WTC11 (cell line): Measurements from ENCODE around the gene ITPRIP. TPM values are rescaled to one million over a fixed set of nuclear protein-coding genes. Genes with fewer than 3 reads are reported as not detected.

Source experiments
- ATAC-seq: fragments of 200-7000 bp; cut with Tn5 transposase; 2 replicates; pipeline ENCODE4 v1.10.0; 2021; ENCODE audit warnings: mild to moderate bottlenecking, moderate library complexity
- CTCF ChIA-PET: fragments of 300-600 bp; sonication (Branson Sonifier 250); formaldehyde crosslinking; loops from one replicate; lab custom pipeline; 2021; ENCODE audit warnings: antibody characterized with exemption; lab: Charles Lee
- POLR2A ChIA-PET: fragments of 350-600 bp; sonication (Branson Sonifier 250); formaldehyde crosslinking; loops from one replicate; lab custom pipeline; 2021; ENCODE audit warnings: antibody characterized with exemption; lab: Charles Lee
- DNase-seq: peaks from one replicate; pipeline ENCODE4 v3.0.0; 2021; ENCODE audit warnings: low spot score
- H3K27ac Mint-ChIP-seq: 2 replicates; pipeline ENCODE4 v1.8.0; 2021; ENCODE audit warnings: mixed read lengths
- H3K27me3 Mint-ChIP-seq: 2 replicates; pipeline ENCODE4 v1.8.0; 2021; ENCODE audit warnings: low read depth, mild to moderate bottlenecking, moderate library complexity, mixed read lengths
- H3K36me3 Mint-ChIP-seq: 2 replicates; pipeline ENCODE4 v1.8.0; 2021; ENCODE audit warnings: mixed read lengths
- H3K4me1 Mint-ChIP-seq: 2 replicates; pipeline ENCODE4 v1.8.0; 2022; ENCODE audit warnings: mixed read lengths
- H3K4me3 Mint-ChIP-seq: 2 replicates; pipeline ENCODE4 v1.8.0; 2021; ENCODE audit warnings: mild to moderate bottlenecking, moderate library complexity, mixed read lengths
- H3K9me3 Mint-ChIP-seq: 2 replicates; pipeline ENCODE4 v1.8.0; 2021; ENCODE audit warnings: mixed read lengths
- ATF1 ChIP-seq: sonication (generic); formaldehyde crosslinking; IDR thresholded peaks from 2 replicates; pipeline ENCODE4 v1.8.1; 2023; ENCODE audit warnings: mild to moderate bottlenecking, moderate library complexity, missing genetic modification reagents
- CBFB ChIP-seq: sonication (generic); formaldehyde crosslinking; IDR thresholded peaks from 2 replicates; pipeline ENCODE4 v1.8.1; 2022; ENCODE audit warnings: mild to moderate bottlenecking, low read depth, missing genetic modification reagents
- ELF4 ChIP-seq: sonication (generic); formaldehyde crosslinking; IDR thresholded peaks from 2 replicates; pipeline ENCODE4 v1.8.1; 2022; ENCODE audit warnings: low read depth, mild to moderate bottlenecking, moderate library complexity, missing genetic modification reagents
- ESRRA ChIP-seq: sonication (generic); formaldehyde crosslinking; IDR thresholded peaks from 2 replicates; pipeline ENCODE4 v1.8.1; 2022; ENCODE audit warnings: mild to moderate bottlenecking, missing genetic modification reagents, borderline replicate concordance
- FOXK1 ChIP-seq: sonication (generic); formaldehyde crosslinking; IDR thresholded peaks from 2 replicates; pipeline ENCODE4 v1.8.0; 2022; ENCODE audit warnings: mild to moderate bottlenecking, moderate library complexity, missing genetic modification reagents
- JUN ChIP-seq: sonication (generic); formaldehyde crosslinking; IDR thresholded peaks from 2 replicates; pipeline ENCODE4 v1.8.0; 2023; ENCODE audit warnings: mild to moderate bottlenecking, missing genetic modification reagents
- MXD4 ChIP-seq: fragments of 250-450 bp; sonication (Bioruptor Pico); IDR thresholded peaks from 2 replicates; pipeline ENCODE4 v1.8.0; 2021; ENCODE audit warnings: mild to moderate bottlenecking, moderate library complexity, borderline replicate concordance
- NFE2L1 ChIP-seq: sonication (generic); formaldehyde crosslinking; IDR thresholded peaks from 2 replicates; pipeline ENCODE4 v1.8.1; 2023; ENCODE audit warnings: missing genetic modification reagents
- TCF7 ChIP-seq: sonication (generic); formaldehyde crosslinking; IDR thresholded peaks from 2 replicates; pipeline ENCODE4 v1.8.0; 2022; ENCODE audit warnings: mild to moderate bottlenecking, low read depth, missing genetic modification reagents, moderate library complexity
- total RNA-seq: library from RNA; stranded (reverse); gene quantifications from 3 replicates; pipeline ENCODE4 v1.2.3, GENCODE V29; 2021
- TF ChIP-seq, protein P1 (sequence below): sonication (generic); formaldehyde crosslinking; conservative IDR thresholded peaks from 2 replicates; pipeline ENCODE4 v1.8.1; 2023; ENCODE audit warnings: mild to moderate bottlenecking, low read depth, missing genetic modification reagents, moderate library complexity
- TF ChIP-seq, protein P2 (sequence below): sonication (generic); formaldehyde crosslinking; IDR thresholded peaks from 2 replicates; pipeline ENCODE4 v1.8.0; 2022; ENCODE audit warnings: mild to moderate bottlenecking, missing genetic modification reagents
- TF ChIP-seq, protein P3 (sequence below): fragments of 250-450 bp; sonication (Bioruptor Pico); conservative IDR thresholded peaks from 2 replicates; pipeline ENCODE4 v1.9.0; 2021; ENCODE audit warnings: mild to moderate bottlenecking
- TF ChIP-seq, protein P4 (sequence below): fragments of 250-450 bp; sonication (Bioruptor Pico); IDR thresholded peaks from 2 replicates; pipeline ENCODE4 v1.9.0; 2021; ENCODE audit warnings: mild to moderate bottlenecking
- TF ChIP-seq, protein P5 (sequence below): fragments of 250-450 bp; sonication (Bioruptor Pico); IDR thresholded peaks from 2 replicates; pipeline ENCODE4 v1.9.0; 2021; ENCODE audit warnings: mild to moderate bottlenecking, borderline replicate concordance

ITPRIP gene
- total RNA-seq, 1 experiment from 2014 or later = 16.8 TPM

DNA sequence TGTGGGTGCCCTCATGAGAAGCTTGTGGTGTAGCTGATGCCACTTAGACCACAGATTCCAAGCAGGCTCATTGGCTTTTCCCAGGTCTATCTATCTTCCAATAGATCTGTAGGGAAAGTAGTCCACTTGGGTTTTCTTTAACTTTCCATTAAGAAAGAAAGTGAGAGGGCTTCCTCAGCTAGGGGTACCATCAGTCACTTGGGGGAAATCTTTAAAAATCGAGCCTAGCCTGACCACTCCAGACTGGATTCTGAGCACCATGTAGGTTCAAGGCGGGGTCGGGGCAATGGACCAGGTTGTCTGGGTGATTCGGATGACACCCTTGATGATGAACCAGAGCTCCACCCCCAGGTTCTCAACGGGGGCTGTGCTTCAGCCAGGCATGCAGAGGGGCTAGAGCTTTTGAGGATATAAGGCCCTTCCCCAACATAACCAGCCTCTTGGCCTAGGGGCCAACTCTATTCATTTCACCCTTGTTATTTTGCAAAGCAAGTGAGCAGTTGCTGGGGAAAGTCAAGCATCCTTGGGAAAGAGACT lies 27.0 kb downstream of the ITPRIP start (continued):
- TF ChIP-seq MXD4 (CRISPR knock-in tag) = no peak

DNA sequence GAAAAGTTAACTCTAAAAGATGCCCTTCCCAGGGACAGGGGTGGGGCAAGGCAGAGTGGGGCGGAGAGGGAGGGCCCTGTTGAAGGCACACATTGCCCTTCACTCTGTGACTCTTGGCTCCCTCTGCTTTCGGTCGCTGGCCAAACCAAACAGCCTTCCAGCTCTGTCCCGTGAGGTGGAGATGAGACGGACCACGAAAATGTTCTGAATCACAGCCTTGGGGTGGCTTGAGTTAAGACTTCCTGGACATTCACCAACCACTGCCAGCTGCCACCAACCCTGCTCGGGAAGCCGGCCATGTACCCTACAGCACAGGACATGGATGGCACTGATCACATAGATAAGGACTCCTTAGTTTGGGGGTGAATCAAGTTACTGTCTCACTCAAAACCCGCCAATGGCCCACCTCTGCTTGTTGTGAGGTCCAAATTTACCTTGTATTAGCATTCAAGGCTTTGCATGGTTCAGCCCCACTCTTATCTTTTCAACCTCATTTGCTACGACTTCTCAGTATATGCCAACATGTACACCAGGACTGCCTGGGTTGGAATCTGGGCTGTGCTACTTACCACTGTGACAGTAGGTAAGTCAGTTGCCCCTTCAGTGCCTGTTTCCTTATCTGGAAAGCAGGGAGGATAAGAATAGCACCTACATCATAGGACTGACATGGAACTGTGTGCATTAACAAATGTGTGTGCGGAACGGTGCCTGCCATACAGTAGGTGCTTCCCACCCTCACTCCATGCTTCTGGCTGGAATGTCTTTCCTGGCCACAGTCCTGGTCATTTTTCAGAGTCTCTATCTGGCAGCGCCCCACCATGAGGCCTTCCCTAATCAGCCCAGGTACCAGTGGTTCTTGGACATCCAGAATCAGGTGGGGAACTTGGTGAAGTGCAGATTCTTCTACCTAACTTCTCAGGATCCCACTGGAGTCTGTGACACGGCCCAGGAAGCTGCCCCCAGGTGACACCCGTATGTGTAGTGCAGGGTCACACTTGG lies 28.0 kb downstream of the ITPRIP start:
- Mint-ChIP-seq H3K36me3 (peaks cover 17% of the 10 kb centered on the region), H3K27me3 (no peaks in the 10 kb centered on the region), H3K27ac (no peak overlapping the region), H3K4me1 (peaks cover 6% of the 10 kb centered on the region), H3K4me3 (no peak overlapping the region), H3K9me3 (no peaks in the 10 kb centered on the region)
- POLR2A ChIA-PET = no interaction called here
- CTCF ChIA-PET = interaction anchor here (1.3 kb wide), 1 partner anchor 43 kb away, joined by 3 read pairs; the partner anchor contains the start of gene CFAP58
- no peak for DNase-seq
- no peak for ATAC-seq
- no peak for TF ChIP-seq JUN (CRISPR knock-in tag)
- TF ChIP-seq, protein P1, sequence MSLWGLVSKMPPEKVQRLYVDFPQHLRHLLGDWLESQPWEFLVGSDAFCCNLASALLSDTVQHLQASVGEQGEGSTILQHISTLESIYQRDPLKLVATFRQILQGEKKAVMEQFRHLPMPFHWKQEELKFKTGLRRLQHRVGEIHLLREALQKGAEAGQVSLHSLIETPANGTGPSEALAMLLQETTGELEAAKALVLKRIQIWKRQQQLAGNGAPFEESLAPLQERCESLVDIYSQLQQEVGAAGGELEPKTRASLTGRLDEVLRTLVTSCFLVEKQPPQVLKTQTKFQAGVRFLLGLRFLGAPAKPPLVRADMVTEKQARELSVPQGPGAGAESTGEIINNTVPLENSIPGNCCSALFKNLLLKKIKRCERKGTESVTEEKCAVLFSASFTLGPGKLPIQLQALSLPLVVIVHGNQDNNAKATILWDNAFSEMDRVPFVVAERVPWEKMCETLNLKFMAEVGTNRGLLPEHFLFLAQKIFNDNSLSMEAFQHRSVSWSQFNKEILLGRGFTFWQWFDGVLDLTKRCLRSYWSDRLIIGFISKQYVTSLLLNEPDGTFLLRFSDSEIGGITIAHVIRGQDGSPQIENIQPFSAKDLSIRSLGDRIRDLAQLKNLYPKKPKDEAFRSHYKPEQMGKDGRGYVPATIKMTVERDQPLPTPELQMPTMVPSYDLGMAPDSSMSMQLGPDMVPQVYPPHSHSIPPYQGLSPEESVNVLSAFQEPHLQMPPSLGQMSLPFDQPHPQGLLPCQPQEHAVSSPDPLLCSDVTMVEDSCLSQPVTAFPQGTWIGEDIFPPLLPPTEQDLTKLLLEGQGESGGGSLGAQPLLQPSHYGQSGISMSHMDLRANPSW (CRISPR knock-in tag) = no peak
- TF ChIP-seq, protein P2, sequence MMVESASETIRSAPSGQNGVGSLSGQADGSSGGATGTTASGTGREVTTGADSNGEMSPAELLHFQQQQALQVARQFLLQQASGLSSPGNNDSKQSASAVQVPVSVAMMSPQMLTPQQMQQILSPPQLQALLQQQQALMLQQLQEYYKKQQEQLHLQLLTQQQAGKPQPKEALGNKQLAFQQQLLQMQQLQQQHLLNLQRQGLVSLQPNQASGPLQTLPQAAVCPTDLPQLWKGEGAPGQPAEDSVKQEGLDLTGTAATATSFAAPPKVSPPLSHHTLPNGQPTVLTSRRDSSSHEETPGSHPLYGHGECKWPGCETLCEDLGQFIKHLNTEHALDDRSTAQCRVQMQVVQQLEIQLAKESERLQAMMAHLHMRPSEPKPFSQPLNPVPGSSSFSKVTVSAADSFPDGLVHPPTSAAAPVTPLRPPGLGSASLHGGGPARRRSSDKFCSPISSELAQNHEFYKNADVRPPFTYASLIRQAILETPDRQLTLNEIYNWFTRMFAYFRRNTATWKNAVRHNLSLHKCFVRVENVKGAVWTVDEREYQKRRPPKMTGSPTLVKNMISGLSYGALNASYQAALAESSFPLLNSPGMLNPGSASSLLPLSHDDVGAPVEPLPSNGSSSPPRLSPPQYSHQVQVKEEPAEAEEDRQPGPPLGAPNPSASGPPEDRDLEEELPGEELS (CRISPR knock-in tag) = no peak
- no peak for TF ChIP-seq CBFB (CRISPR knock-in tag)
- TF ChIP-seq, protein P3, sequence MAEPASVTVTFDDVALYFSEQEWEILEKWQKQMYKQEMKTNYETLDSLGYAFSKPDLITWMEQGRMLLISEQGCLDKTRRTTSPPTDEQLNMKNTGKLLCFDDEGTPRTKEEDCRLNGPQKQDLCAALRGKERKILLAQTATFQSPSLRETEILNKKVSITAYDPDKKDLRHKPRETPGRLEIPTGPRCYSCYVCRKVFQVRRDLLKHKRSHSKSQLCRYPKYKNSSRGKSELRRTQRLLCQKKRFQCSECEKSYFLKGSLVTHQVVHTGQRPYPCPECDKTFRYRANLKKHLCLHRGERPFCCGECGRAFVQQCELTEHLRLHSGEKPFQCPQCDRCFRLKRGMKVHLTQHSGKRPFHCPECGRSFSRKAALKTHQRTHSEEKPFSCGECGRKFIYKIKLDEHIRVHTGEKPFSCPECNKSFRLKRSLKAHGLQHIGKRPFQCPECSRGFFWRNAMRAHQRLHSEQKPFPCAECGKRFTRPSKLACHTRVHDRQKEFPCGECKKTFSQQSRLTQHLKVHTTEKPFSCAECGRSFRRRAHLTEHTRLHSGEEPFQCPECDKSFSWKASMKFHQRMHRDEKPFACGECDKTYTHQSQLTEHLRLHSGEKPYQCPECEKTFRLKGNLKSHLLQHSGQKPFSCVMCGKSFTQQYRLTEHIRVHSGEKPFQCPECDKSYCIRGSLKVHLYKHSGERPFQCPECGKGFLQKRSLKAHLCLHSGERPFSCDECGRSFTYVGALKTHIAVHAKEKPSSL (CRISPR knock-in tag) = no peak
- no peak for TF ChIP-seq ATF1 (CRISPR knock-in tag)
- TF ChIP-seq ESRRA (CRISPR knock-in tag) = no peak
- TF ChIP-seq, protein P4, sequence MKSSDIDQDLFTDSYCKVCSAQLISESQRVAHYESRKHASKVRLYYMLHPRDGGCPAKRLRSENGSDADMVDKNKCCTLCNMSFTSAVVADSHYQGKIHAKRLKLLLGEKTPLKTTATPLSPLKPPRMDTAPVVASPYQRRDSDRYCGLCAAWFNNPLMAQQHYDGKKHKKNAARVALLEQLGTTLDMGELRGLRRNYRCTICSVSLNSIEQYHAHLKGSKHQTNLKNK (CRISPR knock-in tag) = no peak
- TF ChIP-seq NFE2L1 (CRISPR knock-in tag) = no peak
- TF ChIP-seq FOXK1 (CRISPR knock-in tag) = no peak
- TF ChIP-seq, protein P5, sequence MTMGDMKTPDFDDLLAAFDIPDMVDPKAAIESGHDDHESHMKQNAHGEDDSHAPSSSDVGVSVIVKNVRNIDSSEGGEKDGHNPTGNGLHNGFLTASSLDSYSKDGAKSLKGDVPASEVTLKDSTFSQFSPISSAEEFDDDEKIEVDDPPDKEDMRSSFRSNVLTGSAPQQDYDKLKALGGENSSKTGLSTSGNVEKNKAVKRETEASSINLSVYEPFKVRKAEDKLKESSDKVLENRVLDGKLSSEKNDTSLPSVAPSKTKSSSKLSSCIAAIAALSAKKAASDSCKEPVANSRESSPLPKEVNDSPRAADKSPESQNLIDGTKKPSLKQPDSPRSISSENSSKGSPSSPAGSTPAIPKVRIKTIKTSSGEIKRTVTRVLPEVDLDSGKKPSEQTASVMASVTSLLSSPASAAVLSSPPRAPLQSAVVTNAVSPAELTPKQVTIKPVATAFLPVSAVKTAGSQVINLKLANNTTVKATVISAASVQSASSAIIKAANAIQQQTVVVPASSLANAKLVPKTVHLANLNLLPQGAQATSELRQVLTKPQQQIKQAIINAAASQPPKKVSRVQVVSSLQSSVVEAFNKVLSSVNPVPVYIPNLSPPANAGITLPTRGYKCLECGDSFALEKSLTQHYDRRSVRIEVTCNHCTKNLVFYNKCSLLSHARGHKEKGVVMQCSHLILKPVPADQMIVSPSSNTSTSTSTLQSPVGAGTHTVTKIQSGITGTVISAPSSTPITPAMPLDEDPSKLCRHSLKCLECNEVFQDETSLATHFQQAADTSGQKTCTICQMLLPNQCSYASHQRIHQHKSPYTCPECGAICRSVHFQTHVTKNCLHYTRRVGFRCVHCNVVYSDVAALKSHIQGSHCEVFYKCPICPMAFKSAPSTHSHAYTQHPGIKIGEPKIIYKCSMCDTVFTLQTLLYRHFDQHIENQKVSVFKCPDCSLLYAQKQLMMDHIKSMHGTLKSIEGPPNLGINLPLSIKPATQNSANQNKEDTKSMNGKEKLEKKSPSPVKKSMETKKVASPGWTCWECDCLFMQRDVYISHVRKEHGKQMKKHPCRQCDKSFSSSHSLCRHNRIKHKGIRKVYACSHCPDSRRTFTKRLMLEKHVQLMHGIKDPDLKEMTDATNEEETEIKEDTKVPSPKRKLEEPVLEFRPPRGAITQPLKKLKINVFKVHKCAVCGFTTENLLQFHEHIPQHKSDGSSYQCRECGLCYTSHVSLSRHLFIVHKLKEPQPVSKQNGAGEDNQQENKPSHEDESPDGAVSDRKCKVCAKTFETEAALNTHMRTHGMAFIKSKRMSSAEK (CRISPR knock-in tag) = no peak
- TF ChIP-seq ELF4 (CRISPR knock-in tag) = no peak
- TF ChIP-seq TCF7 (CRISPR knock-in tag) = no peak
